Transverse colon (tissue), 4 donors: ENCODE measurements around the gene F10. TPM values are rescaled to one million over a fixed set of nuclear protein-coding genes. Genes with fewer than 3 reads are reported as not detected.

Experiments used
- DNase-seq: peaks from one replicate; pipeline ENCODE4 v3.0.0-alpha.2; 2019
- H3K27ac ChIP-seq, 4 donors: fragments of 200-600 bp; sonication (generic); 2 replicates each; pipeline ENCODE4 v1.5.1; 2016 to 2018; ENCODE audit warnings: inconsistent platforms in 4 of 4
- H3K27me3 ChIP-seq: fragments of 200-600 bp; sonication (generic); 2 replicates; pipeline ENCODE4 v1.5.1; 2017; ENCODE audit warnings: inconsistent platforms
- H3K36me3 ChIP-seq, 4 donors: fragments of 200-600 bp; sonication (generic); 2 replicates each; pipeline ENCODE4 v1.5.1; 2017 to 2019; ENCODE audit warnings: inconsistent platforms in 4 of 4
- H3K4me1 ChIP-seq, 4 donors: fragments of 200-600 bp; sonication (generic); 2 replicates each; pipeline ENCODE4 v1.5.1; 2017 to 2020; ENCODE audit warnings: inconsistent platforms in 4 of 4
- H3K4me3 ChIP-seq, 4 donors: fragments of 200-600 bp; sonication (generic); 1 replicate in 1 of 4; 2 replicates in 3 of 4; pipeline versions ENCODE4 v1.5.1 to v1.6.1; 2017 to 2019; ENCODE audit warnings: inconsistent platforms in 4 of 4
- H3K9me3 ChIP-seq, 2 donors: fragments of 200-600 bp; sonication (generic); 2 replicates each; pipeline ENCODE4 v1.5.1; 2017 to 2019; ENCODE audit warnings: inconsistent platforms in 2 of 2
- CTCF ChIP-seq, 5 experiments: fragments of 200-600 bp in 3 of 5; fragments of 450-650 bp in 2 of 5; sonication (generic) in 3 of 5; IDR thresholded peaks; 1 replicate in 2 of 5; 2 replicates in 3 of 5; pipeline ENCODE4 v1.5.1; 2016 to 2017; ENCODE audit warnings: antibody characterized with exemption in 5 of 5, inconsistent platforms in 3 of 5, mild to moderate bottlenecking in 2 of 5, moderate library complexity in 1 of 5
- EP300 ChIP-seq: sonication (generic); formaldehyde crosslinking; IDR thresholded peaks from one replicate; pipeline ENCODE4 v1.6.1; 2017; ENCODE audit warnings: antibody characterized with exemption, low read depth
- POLR2A ChIP-seq: fragments of 450-650 bp; IDR thresholded peaks from one replicate; pipeline ENCODE4 v1.6.1; 2016; ENCODE audit warnings: antibody characterized with exemption, mild to moderate bottlenecking, moderate library complexity
- POLR2AphosphoS5 ChIP-seq, 3 donors: sonication (generic); formaldehyde crosslinking; IDR thresholded peaks; one replicate each; pipeline ENCODE4 v1.6.1; 2016; ENCODE audit warnings: antibody characterized with exemption in 3 of 3
- WGBS, 2 donors: methylation state at CpG; one replicate each; pipeline ENCODE4 v1.1.5; 2018; ENCODE audit warnings: low coverage in 1 of 2; 5-methylcytosine and 5-hydroxymethylcytosine counted together
- in situ Hi-C, 4 donors: fragments of 200-750 bp; cut with MboI; loops; one replicate each; pipeline versions ENCODE4 v1.15.0 to v1.15.1; 2017; ENCODE audit warnings: low sequenced_read_pairs in 3 of 4, low pct_ligation_motif_present in 1 of 4, low pct_unique_long_range_greater_than_20kb in 1 of 4
- intact Hi-C: fragments of 100-400 bp; cut with DNase I; formaldehyde crosslinking; loops from one replicate; pipeline ENCODE4 v1.15.1; 2023; ENCODE audit warnings: low total_unique reads
- total RNA-seq, 4 donors: library from RNA; depleted of rRNA; stranded (reverse); fragments of >200 nt; gene quantifications; one replicate each; pipeline ENCODE4 v1.1.0, GENCODE V29; 2016

Gene F10
- total RNA-seq, 4 donors from 2014 or later, result 0.60 to 4.6 (median 3.4) TPM

- Histone ChIP-seq H3K9me3 (no peaks in the 10 kb centered on the region), H3K36me3 (no peaks in the 10 kb centered on the region), H3K27ac (no peak overlapping the region), H3K4me1 (no peaks in the 10 kb centered on the region), H3K4me3 (no peak overlapping the region), H3K27me3 (no peaks in the 10 kb centered on the region)
- 92 to 93% methylated on average over 9 to 24 of the region's 24 CpGs for WGBS, 2 donors
- in situ Hi-C loops (no loop called here), intact Hi-C loops (no loop called here)
- no peak for DNase-seq
- TF ChIP-seq EP300 (no peak), POLR2AphosphoS5 (IDR thresholded peaks at IDR 0.05) (no peak), POLR2A (no peak), CTCF (IDR thresholded peaks at IDR 0.05) (no peak)
Observed at GRCh38 chr13:113090806-113091205, 31.8 kb upstream of the F10 start.

GRCh38 chr13:113091211-113091771 lies 31.3 kb upstream of the F10 start:
- in situ Hi-C loops, result no loop called here
- Histone ChIP-seq H3K4me3 (no peak overlapping the region), H3K36me3 (no peaks in the 10 kb centered on the region), H3K4me1 (no peaks in the 10 kb centered on the region), H3K27ac (no peak overlapping the region), H3K9me3 (no peaks in the 10 kb centered on the region), H3K27me3 (no peaks in the 10 kb centered on the region)
- intact Hi-C loops, result no loop called here
- WGBS, 2 donors, result 88 to 98% methylated on average over 8 to 30 of the region's 30 CpGs
- TF ChIP-seq POLR2A, result no peak
- TF ChIP-seq EP300, result no peak
- TF ChIP-seq CTCF (IDR thresholded peaks at IDR 0.05), result no peak
- TF ChIP-seq POLR2AphosphoS5 (IDR thresholded peaks at IDR 0.05), result no peak
- no peak for DNase-seq

- intact Hi-C loops, result no loop called here
- in situ Hi-C loops, result no loop called here
- 60 to 86% methylated on average over 1 to 33 of the region's 33 CpGs for WGBS, 2 donors
- no peaks in the 10 kb centered on the region for H3K36me3 ChIP-seq
- no peak overlapping the region for H3K4me3 ChIP-seq
- H3K27ac ChIP-seq, result no peak overlapping the region
- no peak for DNase-seq
- no peak for TF ChIP-seq POLR2AphosphoS5 (IDR thresholded peaks at IDR 0.05)
- no peak for TF ChIP-seq EP300
- no peak for TF ChIP-seq POLR2A
- TF ChIP-seq CTCF (IDR thresholded peaks at IDR 0.05), result no peak
- no peaks in the 10 kb centered on the region for H3K4me1 ChIP-seq
- no peaks in the 10 kb centered on the region for H3K9me3 ChIP-seq
- H3K27me3 ChIP-seq, result no peaks in the 10 kb centered on the region
Observed at GRCh38 chr13:113091891-113092775, 30.5 kb upstream of the F10 start.

GRCh38 chr13:113092776-113093579 lies 29.6 kb upstream of the F10 start:
- H3K4me3 ChIP-seq, result no peak overlapping the region
- no peaks in the 10 kb centered on the region for H3K27me3 ChIP-seq
- in situ Hi-C loops, result no loop called here
- no peaks in the 10 kb centered on the region for H3K9me3 ChIP-seq
- WGBS, 2 donors, result 90 to 93% methylated on average over 2 to 16 of the region's 25 CpGs
- no peak for DNase-seq
- no peaks in the 10 kb centered on the region for H3K36me3 ChIP-seq
- no peak overlapping the region for H3K27ac ChIP-seq
- intact Hi-C loops, result no loop called here
- H3K4me1 ChIP-seq, result no peaks in the 10 kb centered on the region
- TF ChIP-seq POLR2A (no peak), EP300 (no peak), CTCF (IDR thresholded peaks at IDR 0.05) (no peak), POLR2AphosphoS5 (IDR thresholded peaks at IDR 0.05) (no peak)
